K562 (cell line): ENCODE measurements around the gene HMBS. TPM values are rescaled to one million over a fixed set of nuclear protein-coding genes. Genes with fewer than 3 reads are reported as not detected.

Experiments
- E4F1 ChIP-seq: fragments of 250-450 bp; sonication (Bioruptor Pico); IDR thresholded peaks from 2 replicates; pipeline ENCODE4 v1.5.0; 2021; ENCODE audit warnings: mild to moderate bottlenecking, borderline replicate concordance
- FIP1L1 ChIP-seq: fragments of 200-400 bp; formaldehyde crosslinking; IDR thresholded peaks from 2 replicates; pipeline ENCODE4 v1.6.1; 2018; ENCODE audit warnings: mild to moderate bottlenecking, low read depth, low read length; ENCODE audit not compliant: poor library complexity, severe bottlenecking
- LARP7 ChIP-seq: fragments of 450-650 bp; IDR thresholded peaks from 2 replicates; pipeline ENCODE4 v1.6.1; 2016
- MAFG ChIP-seq: fragments of 450-650 bp; conservative IDR thresholded peaks from 2 replicates; pipeline ENCODE4 v1.6.1; 2016; ENCODE audit warnings: missing genetic modification characterization, missing compliant biosample characterization
- MTA2 ChIP-seq: fragments of 450-650 bp; IDR thresholded peaks from 2 replicates; pipeline ENCODE4 v1.6.1; 2016; ENCODE audit warnings: low read depth
- PBX2 ChIP-seq, 2 experiments: IDR thresholded peaks in 1 of 2; conservative IDR thresholded peaks in 1 of 2; 2 replicates each; pipeline ENCODE4 v1.6.1; 2016; ENCODE audit warnings: low read depth in 2 of 2, mild to moderate bottlenecking in 1 of 2, missing compliant biosample characterization in 1 of 2, missing genetic modification characterization in 1 of 2, moderate library complexity in 1 of 2
- PTRF ChIP-seq: fragments of 450-650 bp; IDR thresholded peaks from 2 replicates; pipeline ENCODE4 v1.6.1; 2016; ENCODE audit warnings: mild to moderate bottlenecking, missing genetic modification characterization, missing compliant biosample characterization
- PURB ChIP-seq: sonication (generic); formaldehyde crosslinking; IDR thresholded peaks from 2 replicates; pipeline ENCODE4 v1.9.0; 2021; ENCODE audit warnings: low read depth, mild to moderate bottlenecking, missing genetic modification reagents
- RBM25 ChIP-seq: fragments of 200-400 bp; formaldehyde crosslinking; IDR thresholded peaks from 2 replicates; pipeline ENCODE4 v1.6.1; 2018; ENCODE audit warnings: low read length, low read depth, moderate library complexity; ENCODE audit not compliant: severe bottlenecking
- ZNF408 ChIP-seq: fragments of 250-450 bp; sonication (Bioruptor Pico); IDR thresholded peaks from 2 replicates; pipeline ENCODE4 v1.4.0; 2020; ENCODE audit warnings: low read depth, mild to moderate bottlenecking, moderate library complexity
- ZNF57 ChIP-seq: fragments of 450-650 bp; formaldehyde crosslinking; IDR thresholded peaks from 2 replicates; pipeline ENCODE4 v1.4.0; 2020; ENCODE audit warnings: mild to moderate bottlenecking, moderate library complexity
- ZNF699 ChIP-seq: fragments of 250-450 bp; sonication (Bioruptor Pico); IDR thresholded peaks from 2 replicates; pipeline ENCODE4 v1.8.0; 2021; ENCODE audit warnings: mild to moderate bottlenecking, moderate library complexity; ENCODE audit not compliant: insufficient replicate concordance
- polyA plus RNA-seq, 8 experiments: library from polyadenylated mRNA; depleted of rRNA in 4 of 8; stranded (reverse) in 5 of 8; unstranded in 3 of 8; fragments of >200 nt; fragmentation: Nextera tagmentation in 2 of 8; fragmentation: Illumina TruSeq in 1 of 8; extraction: Ambion mirVana in 2 of 8; extraction: Trizol in 1 of 8; gene quantifications; 2 replicates each; pipeline versions ENCODE4 v1.2.1 to v1.2.3, GENCODE V29; 2011 to 2014; ENCODE audit warnings: inconsistent platforms in 1 of 8, missing spikeins in 1 of 8
- total RNA-seq, 7 experiments: library from RNA; depleted of rRNA in 6 of 7; stranded (reverse); fragments of >200 nt in 6 of 7; fragmentation: Illumina TruSeq in 2 of 7; extraction: Trizol in 2 of 7; gene quantifications; 2 replicates each; pipeline versions ENCODE4 v1.2.1 to v1.2.3, GENCODE V29; 2011 to 2021; ENCODE audit warnings: low replicate concordance in 1 of 7
- TF ChIP-seq, protein P1 (sequence below): sonication (generic); formaldehyde crosslinking; IDR thresholded peaks from 2 replicates; pipeline ENCODE4 v1.8.0; 2023; ENCODE audit warnings: missing genetic modification reagents, mild to moderate bottlenecking, borderline replicate concordance
- TF ChIP-seq, protein P2 (sequence below), 2 experiments: fragments of 450-650 bp; IDR thresholded peaks; 2 replicates each; pipeline ENCODE4 v1.6.1; 2016

The HMBS gene
- total and polyA plus RNA-seq, 9 of the 15 experiments (the other 6 are each of a cell fraction or from before 2014, with no cell fraction given): 56.9 to 385 (median 286) TPM

GRCh38 chr11:119085437-119085847 lies 761 bp downstream of the HMBS start (continued):
- TF ChIP-seq, protein P1, sequence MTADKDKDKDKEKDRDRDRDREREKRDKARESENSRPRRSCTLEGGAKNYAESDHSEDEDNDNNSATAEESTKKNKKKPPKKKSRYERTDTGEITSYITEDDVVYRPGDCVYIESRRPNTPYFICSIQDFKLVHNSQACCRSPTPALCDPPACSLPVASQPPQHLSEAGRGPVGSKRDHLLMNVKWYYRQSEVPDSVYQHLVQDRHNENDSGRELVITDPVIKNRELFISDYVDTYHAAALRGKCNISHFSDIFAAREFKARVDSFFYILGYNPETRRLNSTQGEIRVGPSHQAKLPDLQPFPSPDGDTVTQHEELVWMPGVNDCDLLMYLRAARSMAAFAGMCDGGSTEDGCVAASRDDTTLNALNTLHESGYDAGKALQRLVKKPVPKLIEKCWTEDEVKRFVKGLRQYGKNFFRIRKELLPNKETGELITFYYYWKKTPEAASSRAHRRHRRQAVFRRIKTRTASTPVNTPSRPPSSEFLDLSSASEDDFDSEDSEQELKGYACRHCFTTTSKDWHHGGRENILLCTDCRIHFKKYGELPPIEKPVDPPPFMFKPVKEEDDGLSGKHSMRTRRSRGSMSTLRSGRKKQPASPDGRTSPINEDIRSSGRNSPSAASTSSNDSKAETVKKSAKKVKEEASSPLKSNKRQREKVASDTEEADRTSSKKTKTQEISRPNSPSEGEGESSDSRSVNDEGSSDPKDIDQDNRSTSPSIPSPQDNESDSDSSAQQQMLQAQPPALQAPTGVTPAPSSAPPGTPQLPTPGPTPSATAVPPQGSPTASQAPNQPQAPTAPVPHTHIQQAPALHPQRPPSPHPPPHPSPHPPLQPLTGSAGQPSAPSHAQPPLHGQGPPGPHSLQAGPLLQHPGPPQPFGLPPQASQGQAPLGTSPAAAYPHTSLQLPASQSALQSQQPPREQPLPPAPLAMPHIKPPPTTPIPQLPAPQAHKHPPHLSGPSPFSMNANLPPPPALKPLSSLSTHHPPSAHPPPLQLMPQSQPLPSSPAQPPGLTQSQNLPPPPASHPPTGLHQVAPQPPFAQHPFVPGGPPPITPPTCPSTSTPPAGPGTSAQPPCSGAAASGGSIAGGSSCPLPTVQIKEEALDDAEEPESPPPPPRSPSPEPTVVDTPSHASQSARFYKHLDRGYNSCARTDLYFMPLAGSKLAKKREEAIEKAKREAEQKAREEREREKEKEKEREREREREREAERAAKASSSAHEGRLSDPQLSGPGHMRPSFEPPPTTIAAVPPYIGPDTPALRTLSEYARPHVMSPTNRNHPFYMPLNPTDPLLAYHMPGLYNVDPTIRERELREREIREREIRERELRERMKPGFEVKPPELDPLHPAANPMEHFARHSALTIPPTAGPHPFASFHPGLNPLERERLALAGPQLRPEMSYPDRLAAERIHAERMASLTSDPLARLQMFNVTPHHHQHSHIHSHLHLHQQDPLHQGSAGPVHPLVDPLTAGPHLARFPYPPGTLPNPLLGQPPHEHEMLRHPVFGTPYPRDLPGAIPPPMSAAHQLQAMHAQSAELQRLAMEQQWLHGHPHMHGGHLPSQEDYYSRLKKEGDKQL: no peak
- TF ChIP-seq, protein P2, sequence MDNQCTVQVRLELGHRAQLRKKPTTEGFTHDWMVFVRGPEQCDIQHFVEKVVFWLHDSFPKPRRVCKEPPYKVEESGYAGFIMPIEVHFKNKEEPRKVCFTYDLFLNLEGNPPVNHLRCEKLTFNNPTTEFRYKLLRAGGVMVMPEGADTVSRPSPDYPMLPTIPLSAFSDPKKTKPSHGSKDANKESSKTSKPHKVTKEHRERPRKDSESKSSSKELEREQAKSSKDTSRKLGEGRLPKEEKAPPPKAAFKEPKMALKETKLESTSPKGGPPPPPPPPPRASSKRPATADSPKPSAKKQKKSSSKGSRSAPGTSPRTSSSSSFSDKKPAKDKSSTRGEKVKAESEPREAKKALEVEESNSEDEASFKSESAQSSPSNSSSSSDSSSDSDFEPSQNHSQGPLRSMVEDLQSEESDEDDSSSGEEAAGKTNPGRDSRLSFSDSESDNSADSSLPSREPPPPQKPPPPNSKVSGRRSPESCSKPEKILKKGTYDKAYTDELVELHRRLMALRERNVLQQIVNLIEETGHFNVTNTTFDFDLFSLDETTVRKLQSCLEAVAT (IDR thresholded peaks at IDR 0.05): 0 out of 4 replicates have a peak, but pooled peaks of 1 of the 2 experiments have one; percentile 17
- TF ChIP-seq MTA2 (peak; percentile 90), PTRF (tag) (no peak), PURB (CRISPR knock-in tag) (no peak), LARP7 (no peak), MAFG (no peak), E4F1 (no peak), PBX2 (CRISPR knock-in tag; IDR thresholded peaks at IDR 0.05; ENCODE audit: low read depth) (no peak), PBX2 (tag; conservative IDR thresholded peaks at IDR 0.05; ENCODE audit: low read depth) (no peak), RBM25 (no peak), FIP1L1 (no peak), ZNF699 (CRISPR knock-in tag) (no peak), ZNF57 (CRISPR knock-in tag) (no peak), ZNF408 (no peak)
